SK-N-SH treated with all-trans-retinoic acid at 6 μM for 48 hours (cell line): ENCODE results near the gene BCL3.

Experiments
- ARNTL ChIP-seq: fragments of 450-650 bp; formaldehyde crosslinking; IDR thresholded peaks from 2 replicates; pipeline ENCODE4 v1.5.0; 2020; ENCODE audit warnings: low read depth, mild to moderate bottlenecking, moderate library complexity, borderline replicate concordance
- CREB5 ChIP-seq: fragments of 250-450 bp; sonication (Bioruptor Pico); IDR thresholded peaks from 2 replicates; pipeline ENCODE4 v1.5.1; 2020; ENCODE audit warnings: low read depth, mild to moderate bottlenecking, moderate library complexity
- CSDC2 ChIP-seq: fragments of 250-450 bp; sonication (Bioruptor Pico); IDR thresholded peaks from 2 replicates; pipeline ENCODE4 v1.5.0; 2020; ENCODE audit warnings: mild to moderate bottlenecking, moderate library complexity
- PATZ1 ChIP-seq: fragments of 250-450 bp; sonication (Bioruptor Pico); IDR thresholded peaks from 2 replicates; pipeline ENCODE4 v1.8.0; 2020; ENCODE audit warnings: mild to moderate bottlenecking, moderate library complexity, borderline replicate concordance
- RARB ChIP-seq: fragments of 250-450 bp; sonication (Bioruptor Pico); IDR thresholded peaks from 2 replicates; pipeline ENCODE4 v1.8.0; 2021; ENCODE audit warnings: mild to moderate bottlenecking, moderate library complexity

GRCh38 chr19:44745341-44745831 is 3.1 kb upstream of the BCL3 start:
- TF ChIP-seq CSDC2, result no peak
- TF ChIP-seq RARB (CRISPR knock-in tag), result no peak
- no peak for TF ChIP-seq PATZ1 (CRISPR knock-in tag)
- no peak for TF ChIP-seq ARNTL (CRISPR knock-in tag)
- no peak for TF ChIP-seq CREB5
